Left ventricle myocardium inferior (tissue), 1 donor: Measurements from ENCODE around the gene SEMA4C. TPM values are rescaled to one million over a fixed set of nuclear protein-coding genes. Genes with fewer than 3 reads are reported as not detected.
A peak's percentile ranks its signal among the peaks of the same experiment; 100 is the strongest.
"Not testable (repeated sequence)": the region's sequence is repeated elsewhere in the genome, so short reads cannot be mapped to it uniquely, and the experiment has no call there.

Source experiments
- DNase-seq: peaks from one replicate; pipeline ENCODE4 v3.0.0-alpha.2; 2020
- H3K27ac ChIP-seq: fragments of 200-600 bp; replicated peaks from 2 replicates; pipeline ENCODE4 v1.8.0; 2021
- H3K27me3 ChIP-seq: fragments of 200-600 bp; 2 replicates; pipeline ENCODE4 v1.8.0; 2021; ENCODE audit warnings: low read depth
- H3K36me3 ChIP-seq: fragments of 200-600 bp; 2 replicates; pipeline ENCODE4 v1.8.0; 2021
- H3K4me1 ChIP-seq: fragments of 200-600 bp; 2 replicates; pipeline ENCODE4 v1.8.0; 2021
- H3K4me3 ChIP-seq: fragments of 200-600 bp; 2 replicates; pipeline ENCODE4 v1.8.0; 2021; ENCODE audit warnings: mild to moderate bottlenecking, moderate library complexity
- H3K9me3 ChIP-seq: fragments of 200-600 bp; replicated peaks from 2 replicates; pipeline ENCODE4 v1.8.0; 2021
- CTCF ChIP-seq: fragments of 200-600 bp; IDR thresholded peaks from 2 replicates; pipeline ENCODE4 v1.8.0; 2021; ENCODE audit warnings: antibody characterized with exemption, mild to moderate bottlenecking, borderline replicate concordance
- intact Hi-C: fragments of 100-400 bp; cut with micrococcal nuclease; formaldehyde crosslinking; loops from one replicate; pipeline ENCODE4 v1.11.0; 2022
- total RNA-seq: library from RNA; stranded (reverse); fragmentation: NEBNext Ultra II Directional; extraction: Animal tissue kit (Norgen Biotek cat#: 25700); gene quantifications from one replicate; pipeline ENCODE4 v1.2.1, GENCODE V29; 2021
- donor health status: DM: no; HTN: yes; CAD: no; lungs with severe emphysema.

The SEMA4C gene
- total RNA-seq, 1 donor from 2014 or later, result 16.6 TPM

- H3K27me3 ChIP-seq, result no peaks in the 10 kb centered on the region
- intact Hi-C loops, result no loop called here
- H3K4me1 ChIP-seq, result peaks cover 82% of the 10 kb centered on the region
- peak overlapping the region; percentile 83 for H3K4me3 ChIP-seq
- H3K27ac ChIP-seq, result peak overlapping the region; percentile 98
- no peak for TF ChIP-seq CTCF
- peaks cover 63% of the 10 kb centered on the region for H3K36me3 ChIP-seq
- H3K9me3 ChIP-seq, result no peaks in the 10 kb centered on the region
- no peak for DNase-seq
Observed at GRCh38 chr2:96866149-96866548, 3.7 kb downstream of the SEMA4C start.

GRCh38 chr2:96865654-96866053 is 4.2 kb downstream of the SEMA4C start:
- H3K27me3 ChIP-seq, result no peaks in the 10 kb centered on the region
- TF ChIP-seq CTCF, result no peak
- peaks cover 68% of the 10 kb centered on the region for H3K36me3 ChIP-seq
- intact Hi-C loops, result no loop called here
- no peak overlapping the region for H3K4me3 ChIP-seq
- DNase-seq, result no peak
- peak overlapping the region; percentile 98 for H3K27ac ChIP-seq
- H3K4me1 ChIP-seq, result peaks cover 82% of the 10 kb centered on the region
- H3K9me3 ChIP-seq, result no peaks in the 10 kb centered on the region

GRCh38 chr2:96864343-96865091 is 5.4 kb downstream of the SEMA4C start:
- Histone ChIP-seq H3K36me3 (peaks cover 75% of the 10 kb centered on the region), H3K4me3 (no peak overlapping the region), H3K9me3 (no peaks in the 10 kb centered on the region), H3K27ac (peak overlapping the region; percentile 40), H3K27me3 (no peaks in the 10 kb centered on the region), H3K4me1 (peaks cover 83% of the 10 kb centered on the region)
- intact Hi-C loops, result no loop called here
- TF ChIP-seq CTCF, result no peak
- DNase-seq, result peak; percentile 80

- H3K4me1 ChIP-seq, result peaks cover 83% of the 10 kb centered on the region
- intact Hi-C loops, result no loop called here
- peaks cover 75% of the 10 kb centered on the region for H3K36me3 ChIP-seq
- peak; percentile 15 for DNase-seq
- H3K27ac ChIP-seq, result no peak overlapping the region
- H3K27me3 ChIP-seq, result no peaks in the 10 kb centered on the region
- H3K4me3 ChIP-seq, result no peak overlapping the region
- TF ChIP-seq CTCF, result no peak
- no peaks in the 10 kb centered on the region for H3K9me3 ChIP-seq
Observed at GRCh38 chr2:96863575-96864342, 6.1 kb downstream of the SEMA4C start.

- H3K4me3 ChIP-seq, H3K9me3 ChIP-seq, DNase-seq, H3K27ac ChIP-seq, intact Hi-C loops, H3K27me3 ChIP-seq: not testable (repeated sequence)
- Histone ChIP-seq H3K36me3 (peaks cover 75% of the 10 kb centered on the region), H3K4me1 (peaks cover 80% of the 10 kb centered on the region)
Observed at GRCh38 chr2:96863056-96863455, 6.8 kb downstream of the SEMA4C start.

GRCh38 chr2:96861074-96861473 is 8.8 kb downstream of the SEMA4C start:
- DNase-seq, result no peak
- intact Hi-C loops, result no loop called here
- Histone ChIP-seq H3K9me3 (no peaks in the 10 kb centered on the region), H3K27me3 (no peaks in the 10 kb centered on the region), H3K36me3 (peaks cover 61% of the 10 kb centered on the region), H3K27ac (peak overlapping the region; percentile 87), H3K4me1 (peaks cover 76% of the 10 kb centered on the region), H3K4me3 (no peak overlapping the region)
- no peak for TF ChIP-seq CTCF
